ENCODE data around the gene PRKAB1.

GRCh38 chr12:119689935-119690500 lies 22.1 kb downstream of the PRKAB1 start:
- TF ChIP-seq POLR2AphosphoS5 (IDR thresholded peaks at IDR 0.05; ENCODE audit: low read depth, low read length) (no peak), CTCF (IDR thresholded peaks at IDR 0.05) (no peak), SIN3A (IDR thresholded peaks at IDR 0.05; ENCODE audit: borderline replicate concordance, insufficient read depth, low read depth, low read length) (no peak)

All from Panc1 (cell line).